ENCODE measurements around the gene ZFAND3. TPM values are rescaled to one million over a fixed set of nuclear protein-coding genes. Genes with fewer than 3 reads are reported as not detected.

The ZFAND3 gene
- total and polyA plus RNA-seq, 2 experiments from 2014 or later = 16.9 to 28.2 TPM

- no peak for TF ChIP-seq REST (IDR thresholded peaks at IDR 0.05; ENCODE audit: unreplicated experiment)
- no peak for TF ChIP-seq ZNF462 (CRISPR knock-in tag; IDR thresholded peaks at IDR 0.05)
- no peak for TF ChIP-seq CTCF (conservative IDR thresholded peaks at IDR 0.05; ENCODE audit: low read depth in 2 of 2)
- TF ChIP-seq JUNB (IDR thresholded peaks at IDR 0.05; ENCODE audit: unreplicated experiment) = no peak
- TF ChIP-seq NANOG (IDR thresholded peaks at IDR 0.05; ENCODE audit: borderline replicate concordance) = no peak
- TF ChIP-seq STAT1 (IDR thresholded peaks at IDR 0.05; ENCODE audit: unreplicated experiment) = no peak
- TF ChIP-seq ZNF114 (CRISPR knock-in tag; IDR thresholded peaks at IDR 0.05) = no peak
- Mint-ChIP-seq H3K27ac (no peak overlapping the region), H3K27me3 (ENCODE audit: insufficient read depth, low read depth, poor library complexity) (peaks cover 13% of the 10 kb centered on the region), H3K36me3 (ENCODE audit: low read depth) (peaks cover 2% of the 10 kb centered on the region; the same call in 1 of the 3 replicates), H3K4me1 (peaks cover 4% of the 10 kb centered on the region; the same call in 2 of the 3 replicates), H3K4me3 (no peak overlapping the region), H3K9me3 (no peaks in the 10 kb centered on the region; the same call in 2 of the 3 replicates)
- Histone ChIP-seq H3K4me2 (no peak overlapping the region), H3K4me3 (no peak overlapping the region), H3K9me2 (ENCODE audit: insufficient read depth) (no peaks in the 10 kb centered on the region), H4K20me1 (replicated peaks; ENCODE audit: insufficient read depth) (no peaks in the 10 kb centered on the region), H2AFZ (no peak overlapping the region), H3F3A (replicated peaks; ENCODE audit: low read depth) (no peaks in the 10 kb centered on the region), H3K27ac (ENCODE audit: low read depth) (no peak overlapping the region), H3K27me3 (ENCODE audit: insufficient read depth) (no peaks in the 10 kb centered on the region), H3K4me1 (ENCODE audit: insufficient read depth) (no peaks in the 10 kb centered on the region), H3K36me3 (ENCODE audit: insufficient read depth) (no peaks in the 10 kb centered on the region), H3K79me2 (replicated peaks; ENCODE audit: insufficient read depth) (no peaks in the 10 kb centered on the region)
- no peak for DNase-seq (ENCODE audit: low spot score)
- ATAC-seq = no peak
Observed at GRCh38 chr6:38161331-38161730, 341.8 kb downstream of the ZFAND3 start.

All from GM23338 (cell line).